B cell (primary cell): Measurements from ENCODE around the gene COL16A1. TPM values are rescaled to one million over a fixed set of nuclear protein-coding genes. Genes with fewer than 3 reads are reported as not detected.

Experiments
- ATAC-seq: fragments of 200-7000 bp; cut with Tn5 transposase; one replicate; pipeline ENCODE4 v1.10.0; 2021; ENCODE audit warnings: low read depth, mild to moderate bottlenecking, moderate number of reproducible peaks, moderate library complexity
- CTCF ChIA-PET: fragments of 350-600 bp; sonication (Branson Sonifier 250); formaldehyde crosslinking; loops from one replicate; lab custom pipeline; 2021; ENCODE audit warnings: antibody characterized with exemption, inconsistent platforms; lab: Charles Lee
- POLR2A ChIA-PET: fragments of 350-600 bp; sonication (Branson Sonifier 250); formaldehyde crosslinking; loops from one replicate; lab custom pipeline; 2021; ENCODE audit warnings: antibody characterized with exemption; lab: Charles Lee
- DNase-seq: peaks from one replicate; pipeline ENCODE4 v3.0.0; 2013
- H2AFZ ChIP-seq: 2 replicates; pipeline ENCODE4 v1.6.1; 2012; ENCODE audit warnings: mild to moderate bottlenecking, low read depth, low read length; ENCODE audit not compliant: insufficient read depth, poor library complexity, severe bottlenecking
- H3K27ac ChIP-seq, 2 donors: 1 replicate in 1 of 2; 2 replicates in 1 of 2; pipeline ENCODE4 v1.5.1; 2012 to 2013; ENCODE audit warnings: low read length in 2 of 2, mild to moderate bottlenecking in 2 of 2, moderate library complexity in 1 of 2
- H3K27me3 ChIP-seq, 4 experiments: fragments of 200-600 bp in 1 of 4; sonication (generic) in 1 of 4; replicated peaks in 1 of 4; 1 replicate in 2 of 4; 2 replicates in 2 of 4; pipeline versions ENCODE4 v1.6.1 to v1.7.0; 2013 to 2016; ENCODE audit warnings: low read length in 3 of 4, mild to moderate bottlenecking in 2 of 4, mixed read lengths in 1 of 4, moderate library complexity in 1 of 4; ENCODE audit not compliant: insufficient read depth in 4 of 4, control insufficient read depth in 3 of 4; ENCODE audit errors: control extremely low read depth in 1 of 4
- H3K36me3 ChIP-seq, 2 experiments: replicated peaks in 1 of 2; 1 replicate in 1 of 2; 2 replicates in 1 of 2; pipeline versions ENCODE4 v1.6.1 to v1.7.1; 2013; ENCODE audit warnings: low read length in 1 of 2; ENCODE audit not compliant: insufficient read depth in 2 of 2, control insufficient read depth in 1 of 2; ENCODE audit errors: control extremely low read depth in 1 of 2, extremely low read depth in 1 of 2
- H3K4me1 ChIP-seq, 2 donors: fragments of 200-600 bp in 1 of 2; sonication (generic) in 1 of 2; 1 replicate in 1 of 2; 2 replicates in 1 of 2; pipeline versions ENCODE4 v1.5.1 to v1.6.1; 2013 to 2017; ENCODE audit warnings: low read length in 2 of 2; ENCODE audit not compliant: control insufficient read depth in 2 of 2, insufficient read depth in 2 of 2
- H3K4me2 ChIP-seq: replicated peaks from 2 replicates; pipeline ENCODE3; 2012; ENCODE audit warnings: mild to moderate bottlenecking, low read depth, low read length; ENCODE audit not compliant: poor library complexity, severe bottlenecking
- H3K4me3 ChIP-seq, 5 experiments: fragments of 200-600 bp in 1 of 5; sonication (generic) in 1 of 5; 1 replicate in 3 of 5; 2 replicates in 2 of 5; pipeline versions ENCODE4 v1.5.1 to v1.7.0; 2011 to 2016; ENCODE audit warnings: low read length in 4 of 5, mild to moderate bottlenecking in 4 of 5, low read depth in 2 of 5, control low read depth in 1 of 5, moderate library complexity in 1 of 5; ENCODE audit not compliant: insufficient read depth in 1 of 5; ENCODE audit errors: control extremely low read depth in 1 of 5, extremely low read depth in 1 of 5
- H3K79me2 ChIP-seq: fragments of 200-600 bp; sonication (generic); one replicate; pipeline ENCODE4 v1.6.0; 2016; ENCODE audit warnings: low read length; ENCODE audit not compliant: control insufficient read depth, insufficient read depth
- H3K9ac ChIP-seq: fragments of 200-600 bp; sonication (generic); 2 replicates; pipeline ENCODE4 v1.6.1; 2017; ENCODE audit warnings: mild to moderate bottlenecking, low read length, moderate library complexity
- H3K9me3 ChIP-seq, 3 donors: one replicate each; pipeline versions ENCODE4 v1.6.1 to v1.7.1; 2013; ENCODE audit warnings: low read length in 2 of 3; ENCODE audit not compliant: control insufficient read depth in 2 of 3, insufficient read depth in 1 of 3; ENCODE audit errors: control extremely low read depth in 1 of 3
- H4K20me1 ChIP-seq: 2 replicates; pipeline ENCODE4 v1.6.0; 2012; ENCODE audit warnings: mild to moderate bottlenecking, low read length; ENCODE audit not compliant: insufficient read depth, control insufficient read depth, poor library complexity, severe bottlenecking
- H3K27ac Mint-ChIP-seq: one replicate; pipeline ENCODE4 v1.8.0; 2021; ENCODE audit warnings: mixed read lengths
- H3K27me3 Mint-ChIP-seq: one replicate; pipeline ENCODE4 v1.8.0; 2021; ENCODE audit warnings: mixed read lengths
- H3K4me1 Mint-ChIP-seq: one replicate; pipeline ENCODE4 v1.8.0; 2021; ENCODE audit warnings: mixed read lengths
- H3K4me3 Mint-ChIP-seq: one replicate; pipeline ENCODE4 v1.8.0; 2021; ENCODE audit warnings: mixed read lengths
- H3K9me3 Mint-ChIP-seq: one replicate; pipeline ENCODE4 v1.8.0; 2022; ENCODE audit warnings: mixed read lengths; ENCODE audit not compliant: insufficient read depth
- CTCF ChIP-seq: fragments of 200-600 bp; IDR thresholded peaks from one replicate; pipeline ENCODE4 v1.8.0; 2022; ENCODE audit warnings: antibody characterized with exemption, mild to moderate bottlenecking
- EZH2 ChIP-seq: IDR thresholded peaks from 2 replicates; pipeline ENCODE4 v1.6.1; 2012; ENCODE audit warnings: borderline replicate concordance, low read depth, mild to moderate bottlenecking, moderate library complexity, low read length; ENCODE audit not compliant: insufficient read depth, poor library complexity, severe bottlenecking
- WGBS: methylation state at CpG from one replicate; pipeline ENCODE4 v1.1.5; 2013; ENCODE audit warnings: missing lambda C conversion rate; ENCODE audit not compliant: insufficient coverage; 5-methylcytosine and 5-hydroxymethylcytosine counted together
- intact Hi-C: fragments of 100-400 bp; cut with micrococcal nuclease; formaldehyde crosslinking; loops from one replicate; pipeline ENCODE4 v1.10.0; 2022
- polyA plus RNA-seq: library from polyadenylated mRNA; depleted of rRNA; stranded (reverse); fragments of >200 nt; gene quantifications from 2 replicates; pipeline ENCODE4 v1.2.3, GENCODE V29; 2012
- total RNA-seq, 2 donors: library from RNA; stranded (reverse); fragments of 120-200 nt in 1 of 2; gene quantifications; 1 replicate in 1 of 2; 2 replicates in 1 of 2; pipeline versions ENCODE4 v1.2.3 to v1.2.4, GENCODE V29; 2013 to 2022

Gene COL16A1
- total and polyA plus RNA-seq, 2 donors (not counting 1 experiment from before 2014, with no cell fraction given) = 0.07 TPM; not detected in 1

- no peak for TF ChIP-seq CTCF
- TF ChIP-seq EZH2 = no peak
- no peaks in the 10 kb centered on the region for H3K9me3 Mint-ChIP-seq
- Histone ChIP-seq H3K4me2 (no peak overlapping the region), H3K9me3 (no peaks in the 10 kb centered on the region), H3K9ac (no peak overlapping the region), H2AFZ (no peak overlapping the region), H3K4me3 (no peak overlapping the region), H3K27ac (no peak overlapping the region), H4K20me1 (no peaks in the 10 kb centered on the region), H3K36me3 (no peaks in the 10 kb centered on the region), H3K27me3 (peaks cover 0 to 9% (median 0%) of the 10 kb centered on the region in 4 experiments), H3K4me1 (no peaks in the 10 kb centered on the region), H3K79me2 (no peaks in the 10 kb centered on the region)
- H3K27ac Mint-ChIP-seq = no peak overlapping the region
- H3K27me3 Mint-ChIP-seq = peaks cover 24% of the 10 kb centered on the region
- POLR2A ChIA-PET = no interaction called here
- DNase-seq = no peak
- no peak overlapping the region for H3K4me3 Mint-ChIP-seq
- CTCF ChIA-PET = interaction anchor here (0.8 to 1.8 kb wide), 3 partner anchors 14 to 111 kb away, joined by 3 to 5 read pairs (median 3); no protein-coding TSS in a partner anchor
- ATAC-seq = no peak
- 93% methylated on average over 4 of the region's 4 CpGs for WGBS
- H3K4me1 Mint-ChIP-seq = no peaks in the 10 kb centered on the region
- intact Hi-C loops = no loop called here
Measured at GRCh38 chr1:31678681-31679080, 25.1 kb downstream of the COL16A1 start.

- 73% methylated on average over 3 of the region's 6 CpGs for WGBS
- Histone ChIP-seq H3K4me1 (no peaks in the 10 kb centered on the region), H3K9me3 (no peaks in the 10 kb centered on the region), H3K4me2 (no peak overlapping the region), H3K27me3 (peaks cover 0 to 8% (median 0%) of the 10 kb centered on the region in 4 experiments), H3K36me3 (no peaks in the 10 kb centered on the region), H3K27ac (no peak overlapping the region), H3K4me3 (no peak overlapping the region), H3K79me2 (no peaks in the 10 kb centered on the region), H3K9ac (no peak overlapping the region), H4K20me1 (no peaks in the 10 kb centered on the region), H2AFZ (no peak overlapping the region)
- ATAC-seq (no peak), DNase-seq (no peak)
- CTCF ChIA-PET = interaction anchor here (1.8 kb wide), 1 partner anchor 15 kb away, joined by 5 read pairs; no protein-coding TSS in a partner anchor
- intact Hi-C loops = no loop called here
- Mint-ChIP-seq H3K4me3 (no peak overlapping the region), H3K4me1 (no peaks in the 10 kb centered on the region), H3K27me3 (peaks cover 24% of the 10 kb centered on the region), H3K9me3 (no peaks in the 10 kb centered on the region), H3K27ac (no peak overlapping the region)
- TF ChIP-seq EZH2 (no peak), CTCF (no peak)
- POLR2A ChIA-PET = no interaction called here
Measured at GRCh38 chr1:31677949-31678348, 25.9 kb downstream of the COL16A1 start.
